ENCODE results near the gene ANKUB1. TPM values are rescaled to one million over a fixed set of nuclear protein-coding genes. Genes with fewer than 3 reads are reported as not detected.

ANKUB1 gene
- total RNA-seq, 1 experiment from 2014 or later = not detected

DNA sequence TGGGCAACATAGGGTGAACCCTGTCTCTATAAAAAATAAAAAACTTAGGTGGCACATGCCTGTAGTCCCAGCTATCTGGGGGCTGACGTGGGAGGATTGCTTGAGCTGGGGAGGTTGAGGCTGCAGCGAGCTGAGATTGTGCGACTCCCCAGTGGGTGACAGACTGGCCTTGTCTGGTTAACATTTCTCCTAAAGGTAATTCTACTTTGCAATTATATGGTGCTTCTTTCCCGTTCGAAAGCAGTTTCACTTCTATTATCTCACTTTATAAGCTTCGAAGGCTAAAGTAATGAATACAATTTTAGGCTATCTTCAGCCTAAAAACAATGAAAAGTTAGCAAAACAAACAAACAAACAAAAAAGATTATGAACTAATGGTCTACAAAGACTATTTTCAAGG lies 75.4 kb downstream of the ANKUB1 start (continued):
- TF ChIP-seq, protein P1, sequence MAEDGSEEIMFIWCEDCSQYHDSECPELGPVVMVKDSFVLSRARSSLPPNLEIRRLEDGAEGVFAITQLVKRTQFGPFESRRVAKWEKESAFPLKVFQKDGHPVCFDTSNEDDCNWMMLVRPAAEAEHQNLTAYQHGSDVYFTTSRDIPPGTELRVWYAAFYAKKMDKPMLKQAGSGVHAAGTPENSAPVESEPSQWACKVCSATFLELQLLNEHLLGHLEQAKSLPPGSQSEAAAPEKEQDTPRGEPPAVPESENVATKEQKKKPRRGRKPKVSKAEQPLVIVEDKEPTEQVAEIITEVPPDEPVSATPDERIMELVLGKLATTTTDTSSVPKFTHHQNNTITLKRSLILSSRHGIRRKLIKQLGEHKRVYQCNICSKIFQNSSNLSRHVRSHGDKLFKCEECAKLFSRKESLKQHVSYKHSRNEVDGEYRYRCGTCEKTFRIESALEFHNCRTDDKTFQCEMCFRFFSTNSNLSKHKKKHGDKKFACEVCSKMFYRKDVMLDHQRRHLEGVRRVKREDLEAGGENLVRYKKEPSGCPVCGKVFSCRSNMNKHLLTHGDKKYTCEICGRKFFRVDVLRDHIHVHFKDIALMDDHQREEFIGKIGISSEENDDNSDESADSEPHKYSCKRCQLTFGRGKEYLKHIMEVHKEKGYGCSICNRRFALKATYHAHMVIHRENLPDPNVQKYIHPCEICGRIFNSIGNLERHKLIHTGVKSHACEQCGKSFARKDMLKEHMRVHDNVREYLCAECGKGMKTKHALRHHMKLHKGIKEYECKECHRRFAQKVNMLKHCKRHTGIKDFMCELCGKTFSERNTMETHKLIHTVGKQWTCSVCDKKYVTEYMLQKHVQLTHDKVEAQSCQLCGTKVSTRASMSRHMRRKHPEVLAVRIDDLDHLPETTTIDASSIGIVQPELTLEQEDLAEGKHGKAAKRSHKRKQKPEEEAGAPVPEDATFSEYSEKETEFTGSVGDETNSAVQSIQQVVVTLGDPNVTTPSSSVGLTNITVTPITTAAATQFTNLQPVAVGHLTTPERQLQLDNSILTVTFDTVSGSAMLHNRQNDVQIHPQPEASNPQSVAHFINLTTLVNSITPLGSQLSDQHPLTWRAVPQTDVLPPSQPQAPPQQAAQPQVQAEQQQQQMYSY (CRISPR knock-in tag; IDR thresholded peaks at IDR 0.05) = no peak
- TF ChIP-seq, protein P2, sequence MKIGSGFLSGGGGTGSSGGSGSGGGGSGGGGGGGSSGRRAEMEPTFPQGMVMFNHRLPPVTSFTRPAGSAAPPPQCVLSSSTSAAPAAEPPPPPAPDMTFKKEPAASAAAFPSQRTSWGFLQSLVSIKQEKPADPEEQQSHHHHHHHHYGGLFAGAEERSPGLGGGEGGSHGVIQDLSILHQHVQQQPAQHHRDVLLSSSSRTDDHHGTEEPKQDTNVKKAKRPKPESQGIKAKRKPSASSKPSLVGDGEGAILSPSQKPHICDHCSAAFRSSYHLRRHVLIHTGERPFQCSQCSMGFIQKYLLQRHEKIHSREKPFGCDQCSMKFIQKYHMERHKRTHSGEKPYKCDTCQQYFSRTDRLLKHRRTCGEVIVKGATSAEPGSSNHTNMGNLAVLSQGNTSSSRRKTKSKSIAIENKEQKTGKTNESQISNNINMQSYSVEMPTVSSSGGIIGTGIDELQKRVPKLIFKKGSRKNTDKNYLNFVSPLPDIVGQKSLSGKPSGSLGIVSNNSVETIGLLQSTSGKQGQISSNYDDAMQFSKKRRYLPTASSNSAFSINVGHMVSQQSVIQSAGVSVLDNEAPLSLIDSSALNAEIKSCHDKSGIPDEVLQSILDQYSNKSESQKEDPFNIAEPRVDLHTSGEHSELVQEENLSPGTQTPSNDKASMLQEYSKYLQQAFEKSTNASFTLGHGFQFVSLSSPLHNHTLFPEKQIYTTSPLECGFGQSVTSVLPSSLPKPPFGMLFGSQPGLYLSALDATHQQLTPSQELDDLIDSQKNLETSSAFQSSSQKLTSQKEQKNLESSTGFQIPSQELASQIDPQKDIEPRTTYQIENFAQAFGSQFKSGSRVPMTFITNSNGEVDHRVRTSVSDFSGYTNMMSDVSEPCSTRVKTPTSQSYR (CRISPR knock-in tag; IDR thresholded peaks at IDR 0.05) = no peak
- TF ChIP-seq ZNF232 (CRISPR knock-in tag; IDR thresholded peaks at IDR 0.05) (no peak), TCF7 (CRISPR knock-in tag; IDR thresholded peaks at IDR 0.05; ENCODE audit: low read depth) (no peak), ZNF219 (CRISPR knock-in tag; IDR thresholded peaks at IDR 0.05; ENCODE audit: borderline replicate concordance) (no peak)

DNA sequence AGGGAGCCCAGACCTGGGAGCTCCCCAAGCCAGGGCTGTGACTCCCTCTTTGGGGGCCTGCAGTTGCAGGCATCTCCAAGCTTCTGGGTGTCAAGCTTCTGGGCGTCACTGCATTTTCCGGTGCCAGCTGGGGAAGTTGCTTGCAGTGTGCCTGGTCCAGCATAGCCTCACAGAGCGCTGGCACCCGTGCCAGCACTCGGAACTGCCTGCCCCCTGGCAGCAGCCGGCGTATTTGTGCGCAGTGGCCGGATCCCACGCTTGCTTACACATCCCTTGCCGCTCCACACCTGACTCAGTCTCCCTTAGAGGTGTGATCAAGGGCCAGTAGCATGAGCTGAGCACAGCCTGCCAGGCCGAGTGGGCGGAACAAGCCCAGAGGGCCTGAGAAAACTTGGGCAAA lies 77.1 kb downstream of the ANKUB1 start:
- DNase-seq (ENCODE audit: low spot score) (no peak), ATAC-seq (no peak)
- peaks cover 10% of the 10 kb centered on the region for H3K9me3 Mint-ChIP-seq
- peaks cover 9% of the 10 kb centered on the region; the same call in 1 of the 2 replicates for H3K36me3 Mint-ChIP-seq
- ChIA-PET CTCF (no interaction called here), POLR2A (interaction anchor here (0.6 kb wide), 1 partner anchor 56 kb away, joined by 3 read pairs; no protein-coding TSS in a partner anchor)
- no peaks in the 10 kb centered on the region for H3K27me3 Mint-ChIP-seq (ENCODE audit: low read depth)
- H3K4me3 Mint-ChIP-seq = no peak overlapping the region
- peaks cover 4% of the 10 kb centered on the region for H3K4me1 Mint-ChIP-seq
- TF ChIP-seq SMAD4 (CRISPR knock-in tag; IDR thresholded peaks at IDR 0.05) (no peak), ZNF317 (CRISPR knock-in tag; IDR thresholded peaks at IDR 0.05; ENCODE audit: borderline replicate concordance, low read depth) (no peak), ZBTB21 (CRISPR knock-in tag; IDR thresholded peaks at IDR 0.05; ENCODE audit: borderline replicate concordance) (no peak)
- no peak overlapping the region for H3K27ac Mint-ChIP-seq

DNA sequence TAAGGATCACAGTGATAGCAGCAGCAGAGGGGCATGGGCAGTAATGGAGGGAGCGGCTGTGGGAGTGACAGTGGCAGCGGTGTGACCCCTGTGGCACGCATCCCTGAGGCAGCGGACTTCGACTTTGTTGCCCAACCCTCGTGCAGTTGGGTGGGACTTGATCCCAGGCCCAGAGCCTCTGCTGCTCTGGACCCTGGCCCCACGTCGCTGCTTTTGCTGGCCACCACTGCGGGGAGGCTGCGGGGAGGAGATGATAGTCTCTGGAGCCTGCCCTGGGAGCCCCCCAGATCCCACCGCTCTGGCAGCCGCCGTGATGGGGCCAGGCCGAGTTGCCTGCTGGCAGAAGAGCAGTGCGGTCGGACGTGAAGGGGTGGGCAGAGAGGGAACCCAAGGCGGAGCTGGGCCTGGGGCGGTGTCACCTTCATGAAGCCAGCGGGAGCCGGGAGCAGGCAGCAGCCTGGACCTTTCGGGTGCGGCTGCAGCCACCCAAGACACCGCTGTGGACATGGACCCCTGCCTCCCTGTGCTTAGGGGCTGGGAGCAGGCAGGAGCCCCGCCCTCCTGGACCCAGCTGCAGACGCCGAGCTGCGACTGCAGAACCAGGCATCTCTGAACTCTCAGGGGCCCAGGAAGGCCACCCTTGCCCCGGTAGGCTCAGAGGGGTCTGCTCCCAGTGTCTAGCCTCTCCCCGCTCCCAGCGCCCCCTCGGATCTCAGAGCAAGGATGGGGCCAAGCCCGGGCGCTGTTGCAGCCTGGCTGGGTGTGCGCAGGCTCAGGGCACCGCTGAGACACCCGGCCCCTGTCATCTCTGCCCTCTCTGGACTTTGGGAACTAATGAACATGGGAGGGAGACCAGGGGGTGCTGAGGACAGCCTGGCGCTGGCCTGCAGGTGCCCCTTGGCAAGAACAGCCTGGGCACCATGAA lies 78.4 kb downstream of the ANKUB1 start:
- Mint-ChIP-seq H3K4me3 (no peak overlapping the region), H3K9me3 (no peaks in the 10 kb centered on the region), H3K27ac (no peak overlapping the region), H3K36me3 (no peaks in the 10 kb centered on the region), H3K27me3 (ENCODE audit: low read depth) (no peaks in the 10 kb centered on the region), H3K4me1 (peaks cover 4% of the 10 kb centered on the region)
- CTCF ChIA-PET = interaction anchor here (1.2 kb wide), 1 partner anchor 183 kb away, joined by 3 read pairs; no protein-coding TSS in a partner anchor
- no peak for DNase-seq (ENCODE audit: low spot score)
- TF ChIP-seq ATF1 (CRISPR knock-in tag; IDR thresholded peaks at IDR 0.05) (no peak), PRRX2 (CRISPR knock-in tag; IDR thresholded peaks at IDR 0.05) (no peak), FOXJ3 (CRISPR knock-in tag; IDR thresholded peaks at IDR 0.05; ENCODE audit: borderline replicate concordance) (no peak), MXD4 (CRISPR knock-in tag; IDR thresholded peaks at IDR 0.05; ENCODE audit: borderline replicate concordance) (no peak), ZNF416 (CRISPR knock-in tag; IDR thresholded peaks at IDR 0.05) (no peak), GABPB1 (CRISPR knock-in tag; IDR thresholded peaks at IDR 0.05) (no peak), GRHL2 (CRISPR knock-in tag; IDR thresholded peaks at IDR 0.05; ENCODE audit: insufficient replicate concordance, severe bottlenecking) (no peak), CREB1 (CRISPR knock-in tag; IDR thresholded peaks at IDR 0.05) (no peak), CREM (CRISPR knock-in tag; IDR thresholded peaks at IDR 0.05) (no peak)
- TF ChIP-seq, protein P3, sequence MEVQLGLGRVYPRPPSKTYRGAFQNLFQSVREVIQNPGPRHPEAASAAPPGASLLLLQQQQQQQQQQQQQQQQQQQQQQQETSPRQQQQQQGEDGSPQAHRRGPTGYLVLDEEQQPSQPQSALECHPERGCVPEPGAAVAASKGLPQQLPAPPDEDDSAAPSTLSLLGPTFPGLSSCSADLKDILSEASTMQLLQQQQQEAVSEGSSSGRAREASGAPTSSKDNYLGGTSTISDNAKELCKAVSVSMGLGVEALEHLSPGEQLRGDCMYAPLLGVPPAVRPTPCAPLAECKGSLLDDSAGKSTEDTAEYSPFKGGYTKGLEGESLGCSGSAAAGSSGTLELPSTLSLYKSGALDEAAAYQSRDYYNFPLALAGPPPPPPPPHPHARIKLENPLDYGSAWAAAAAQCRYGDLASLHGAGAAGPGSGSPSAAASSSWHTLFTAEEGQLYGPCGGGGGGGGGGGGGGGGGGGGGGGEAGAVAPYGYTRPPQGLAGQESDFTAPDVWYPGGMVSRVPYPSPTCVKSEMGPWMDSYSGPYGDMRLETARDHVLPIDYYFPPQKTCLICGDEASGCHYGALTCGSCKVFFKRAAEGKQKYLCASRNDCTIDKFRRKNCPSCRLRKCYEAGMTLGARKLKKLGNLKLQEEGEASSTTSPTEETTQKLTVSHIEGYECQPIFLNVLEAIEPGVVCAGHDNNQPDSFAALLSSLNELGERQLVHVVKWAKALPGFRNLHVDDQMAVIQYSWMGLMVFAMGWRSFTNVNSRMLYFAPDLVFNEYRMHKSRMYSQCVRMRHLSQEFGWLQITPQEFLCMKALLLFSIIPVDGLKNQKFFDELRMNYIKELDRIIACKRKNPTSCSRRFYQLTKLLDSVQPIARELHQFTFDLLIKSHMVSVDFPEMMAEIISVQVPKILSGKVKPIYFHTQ (CRISPR knock-in tag; IDR thresholded peaks at IDR 0.05) = no peak
- TF ChIP-seq, protein P4, sequence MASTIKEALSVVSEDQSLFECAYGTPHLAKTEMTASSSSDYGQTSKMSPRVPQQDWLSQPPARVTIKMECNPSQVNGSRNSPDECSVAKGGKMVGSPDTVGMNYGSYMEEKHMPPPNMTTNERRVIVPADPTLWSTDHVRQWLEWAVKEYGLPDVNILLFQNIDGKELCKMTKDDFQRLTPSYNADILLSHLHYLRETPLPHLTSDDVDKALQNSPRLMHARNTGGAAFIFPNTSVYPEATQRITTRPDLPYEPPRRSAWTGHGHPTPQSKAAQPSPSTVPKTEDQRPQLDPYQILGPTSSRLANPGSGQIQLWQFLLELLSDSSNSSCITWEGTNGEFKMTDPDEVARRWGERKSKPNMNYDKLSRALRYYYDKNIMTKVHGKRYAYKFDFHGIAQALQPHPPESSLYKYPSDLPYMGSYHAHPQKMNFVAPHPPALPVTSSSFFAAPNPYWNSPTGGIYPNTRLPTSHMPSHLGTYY (CRISPR knock-in tag; IDR thresholded peaks at IDR 0.05) = no peak
- POLR2A ChIA-PET = interaction anchor here (1.4 kb wide), 1 partner anchor 56 kb away, joined by 6 read pairs; the partner anchor contains the start of gene WWTR1
- ATAC-seq = peak; percentile 23

Measured in WTC11 (cell line).